ENCODE data around the gene RABGAP1L. TPM values are rescaled to one million over a fixed set of nuclear protein-coding genes. Genes with fewer than 3 reads are reported as not detected.

Gene RABGAP1L
- total RNA-seq, 1 donor from 2014 or later: 41.0 TPM

DNA sequence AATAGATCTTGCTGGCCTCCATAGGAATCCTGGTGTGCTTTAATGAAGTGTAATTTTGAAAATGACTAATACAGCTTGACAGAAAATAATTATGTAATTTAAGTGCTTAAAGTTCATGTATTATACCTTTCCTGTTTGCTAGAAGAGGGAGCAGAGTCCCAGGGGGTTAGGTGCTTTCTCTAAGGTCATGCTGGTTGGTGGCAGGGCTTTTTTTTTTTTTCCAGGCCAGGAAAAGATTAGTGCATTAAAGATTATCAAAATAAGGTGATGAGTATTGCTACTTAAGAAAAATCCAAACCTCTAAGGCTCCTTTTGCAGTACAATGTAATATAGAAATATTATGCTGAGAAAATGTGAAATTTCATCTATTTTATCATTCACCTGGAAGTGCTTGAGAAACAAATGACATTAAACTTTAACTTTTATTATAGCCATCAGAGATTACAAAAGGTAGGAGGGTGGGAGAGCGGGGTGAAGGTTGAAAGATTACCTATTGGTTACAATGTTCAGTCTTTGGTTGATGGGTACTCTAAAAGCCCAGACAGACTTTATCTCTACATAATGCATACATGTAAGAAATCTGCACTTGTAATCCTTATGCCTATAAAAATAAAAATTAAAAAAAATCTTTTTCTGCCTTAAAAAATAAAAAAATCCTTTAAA, 110.8 kb downstream of the RABGAP1L start:
- H3K27me3 Mint-ChIP-seq (ENCODE audit: insufficient read depth): no peaks in the 10 kb centered on the region
- H3K27ac Mint-ChIP-seq: no peak overlapping the region
- H3K36me3 Mint-ChIP-seq (ENCODE audit: low read depth): no peaks in the 10 kb centered on the region
- H3K4me1 Mint-ChIP-seq (ENCODE audit: low read depth): no peaks in the 10 kb centered on the region
- intact Hi-C loops (cut with micrococcal nuclease): no loop called here
- no peak for DNase-seq (ENCODE audit: low spot score)
- H3K9me3 Mint-ChIP-seq: no peaks in the 10 kb centered on the region
- no peak overlapping the region for H3K4me3 Mint-ChIP-seq

DNA sequence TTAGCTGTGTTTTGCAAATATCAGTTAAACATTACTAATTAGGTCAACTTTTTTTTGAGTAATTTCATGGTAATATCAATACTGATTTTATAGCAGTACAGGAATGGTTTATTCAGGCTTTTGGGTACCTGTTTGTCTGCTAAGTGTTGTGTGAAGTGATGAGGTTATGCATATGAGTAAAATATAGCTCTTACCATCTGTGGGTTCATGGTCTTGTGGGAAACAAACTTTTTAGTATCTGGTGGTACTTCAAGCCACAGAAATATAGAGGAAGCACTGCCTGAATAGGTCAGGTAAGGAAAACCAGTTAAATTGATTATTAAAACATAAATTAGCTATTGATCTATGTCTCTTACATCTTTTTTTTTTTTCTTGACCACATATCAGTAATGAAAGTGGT, 113.9 kb downstream of the RABGAP1L start:
- H3K9me3 Mint-ChIP-seq: no peaks in the 10 kb centered on the region
- H3K27me3 Mint-ChIP-seq (ENCODE audit: insufficient read depth): no peaks in the 10 kb centered on the region
- H3K4me3 Mint-ChIP-seq: no peak overlapping the region
- H3K4me1 Mint-ChIP-seq (ENCODE audit: low read depth): no peaks in the 10 kb centered on the region
- intact Hi-C loops (cut with micrococcal nuclease): no loop called here
- no peak overlapping the region for H3K27ac Mint-ChIP-seq
- no peaks in the 10 kb centered on the region for H3K36me3 Mint-ChIP-seq (ENCODE audit: low read depth)
- DNase-seq (ENCODE audit: low spot score): no peak

DNA sequence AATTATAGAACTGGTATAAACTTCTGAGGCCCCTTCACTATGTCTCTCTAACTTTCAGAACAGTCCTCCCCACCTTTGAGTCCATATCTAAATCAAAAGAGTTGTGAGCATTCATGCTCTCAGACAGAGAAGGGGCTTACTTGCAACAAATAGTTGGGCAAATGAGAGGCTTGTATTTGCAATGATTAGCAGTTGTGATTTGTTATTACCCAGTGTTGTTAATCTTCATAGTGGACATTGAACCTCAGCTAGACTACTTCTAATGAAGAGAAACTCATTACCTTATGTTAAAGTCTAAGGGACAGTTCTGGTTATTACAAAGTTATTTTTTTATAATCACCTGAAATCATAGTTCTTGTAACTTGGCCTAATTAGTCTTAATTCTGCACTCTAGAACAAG, 114.5 kb downstream of the RABGAP1L start:
- Mint-ChIP-seq H3K36me3 (ENCODE audit: low read depth) (no peaks in the 10 kb centered on the region), H3K27me3 (ENCODE audit: insufficient read depth) (no peaks in the 10 kb centered on the region), H3K27ac (no peak overlapping the region), H3K4me1 (ENCODE audit: low read depth) (no peaks in the 10 kb centered on the region), H3K9me3 (no peaks in the 10 kb centered on the region), H3K4me3 (no peak overlapping the region)
- intact Hi-C loops (cut with micrococcal nuclease): no loop called here
- DNase-seq (ENCODE audit: low spot score): no peak

DNA sequence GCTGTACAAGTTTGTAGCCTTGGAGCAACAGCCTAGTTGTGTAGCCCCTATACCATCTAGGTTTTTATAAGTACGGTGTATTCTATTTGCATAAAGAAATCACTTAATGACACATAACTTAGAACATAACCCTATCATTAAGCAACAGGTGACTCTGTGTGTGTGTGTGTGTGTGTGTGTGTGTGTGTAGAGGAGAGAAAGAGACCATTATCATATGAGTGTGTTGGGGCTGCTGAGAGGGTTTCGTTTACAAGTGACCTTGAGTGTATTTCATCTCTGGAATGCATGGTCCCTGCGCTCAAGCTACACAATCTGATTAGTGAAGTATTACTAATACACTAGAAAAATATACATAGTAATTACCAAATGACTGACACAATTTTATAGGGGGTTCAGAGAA, 115.1 kb downstream of the RABGAP1L start:
- Mint-ChIP-seq H3K36me3 (ENCODE audit: low read depth) (no peaks in the 10 kb centered on the region), H3K9me3 (no peaks in the 10 kb centered on the region), H3K4me3 (no peak overlapping the region), H3K4me1 (ENCODE audit: low read depth) (no peaks in the 10 kb centered on the region), H3K27me3 (ENCODE audit: insufficient read depth) (no peaks in the 10 kb centered on the region), H3K27ac (no peak overlapping the region)
- intact Hi-C loops (cut with micrococcal nuclease): no loop called here
- DNase-seq (ENCODE audit: low spot score): no peak

DNA sequence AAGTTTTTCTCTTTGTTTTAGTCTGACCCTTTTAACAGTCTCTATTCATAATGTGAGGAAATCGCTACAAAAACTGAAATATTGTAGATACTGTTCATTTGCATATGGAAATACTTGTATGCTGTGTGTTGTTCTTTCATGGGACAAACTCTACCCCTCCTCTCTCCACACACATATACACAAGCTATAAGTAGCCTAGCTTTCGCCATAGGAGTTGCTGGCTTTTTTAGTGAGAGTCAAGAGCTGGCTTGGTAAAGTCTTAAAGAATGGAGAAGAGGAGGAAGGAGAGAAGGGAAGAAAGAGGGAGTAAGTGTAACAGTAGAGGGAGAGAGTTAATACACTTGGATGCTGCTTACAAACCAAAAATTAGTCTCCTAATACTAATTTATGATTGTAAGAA, 115.6 kb downstream of the RABGAP1L start:
- Mint-ChIP-seq H3K9me3 (no peaks in the 10 kb centered on the region), H3K27me3 (ENCODE audit: insufficient read depth) (no peaks in the 10 kb centered on the region), H3K36me3 (ENCODE audit: low read depth) (peaks cover 2% of the 10 kb centered on the region), H3K27ac (no peak overlapping the region), H3K4me3 (no peak overlapping the region), H3K4me1 (ENCODE audit: low read depth) (no peaks in the 10 kb centered on the region)
- DNase-seq (ENCODE audit: low spot score): no peak
- intact Hi-C loops (cut with micrococcal nuclease): no loop called here

DNA sequence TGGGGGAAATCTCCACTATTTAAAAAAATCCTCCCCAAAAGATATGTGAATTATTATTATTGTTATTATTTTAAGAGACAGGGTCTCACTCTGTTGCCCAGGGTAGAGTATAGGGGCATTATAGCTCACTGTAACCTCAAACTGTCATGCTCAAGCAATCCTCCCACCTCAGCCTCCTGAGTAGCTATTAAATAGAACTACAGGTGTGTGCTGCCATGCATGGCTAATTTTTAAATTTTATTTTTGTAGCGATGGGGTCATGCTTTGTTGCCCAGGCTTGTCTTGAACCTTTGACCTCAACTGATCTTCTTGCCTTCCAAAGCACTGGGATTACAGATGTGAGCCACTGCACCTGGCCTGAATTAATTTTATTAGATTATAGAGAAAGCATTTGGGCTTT, 116.8 kb downstream of the RABGAP1L start:
- no peaks in the 10 kb centered on the region for H3K27me3 Mint-ChIP-seq (ENCODE audit: insufficient read depth)
- intact Hi-C loops (cut with micrococcal nuclease): no loop called here
- no peaks in the 10 kb centered on the region for H3K9me3 Mint-ChIP-seq
- H3K4me3 Mint-ChIP-seq: no peak overlapping the region
- no peak overlapping the region for H3K27ac Mint-ChIP-seq
- no peaks in the 10 kb centered on the region for H3K4me1 Mint-ChIP-seq (ENCODE audit: low read depth)
- peaks cover 10% of the 10 kb centered on the region for H3K36me3 Mint-ChIP-seq (ENCODE audit: low read depth)
- no peak for DNase-seq (ENCODE audit: low spot score)

DNA sequence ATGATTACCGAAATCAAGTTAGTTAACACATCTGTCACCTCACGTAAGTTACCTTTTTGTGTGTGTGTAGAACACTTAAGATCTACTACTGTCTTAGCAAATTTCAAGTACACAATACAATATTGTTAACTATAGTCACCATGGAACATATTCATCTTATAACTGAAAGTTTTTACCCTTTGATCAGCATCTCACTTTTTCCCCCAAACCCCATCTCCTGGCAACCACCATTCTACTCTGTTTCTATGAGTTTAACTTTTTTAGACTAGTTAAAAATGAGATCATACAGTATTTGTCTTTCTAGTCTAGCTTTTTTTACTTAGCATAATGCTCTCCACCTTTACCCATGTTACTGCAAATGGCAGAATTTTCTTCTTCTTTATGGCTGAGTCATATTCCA, 124.7 kb downstream of the RABGAP1L start:
- intact Hi-C loops (cut with micrococcal nuclease): no loop called here
- peaks cover 10% of the 10 kb centered on the region for H3K9me3 Mint-ChIP-seq
- H3K27ac Mint-ChIP-seq: peak overlapping the region; percentile 1
- no peaks in the 10 kb centered on the region for H3K27me3 Mint-ChIP-seq (ENCODE audit: insufficient read depth)
- no peaks in the 10 kb centered on the region for H3K4me1 Mint-ChIP-seq (ENCODE audit: low read depth)
- H3K36me3 Mint-ChIP-seq (ENCODE audit: low read depth): peaks cover 34% of the 10 kb centered on the region
- H3K4me3 Mint-ChIP-seq: no peak overlapping the region
- no peak for DNase-seq (ENCODE audit: low spot score)

DNA sequence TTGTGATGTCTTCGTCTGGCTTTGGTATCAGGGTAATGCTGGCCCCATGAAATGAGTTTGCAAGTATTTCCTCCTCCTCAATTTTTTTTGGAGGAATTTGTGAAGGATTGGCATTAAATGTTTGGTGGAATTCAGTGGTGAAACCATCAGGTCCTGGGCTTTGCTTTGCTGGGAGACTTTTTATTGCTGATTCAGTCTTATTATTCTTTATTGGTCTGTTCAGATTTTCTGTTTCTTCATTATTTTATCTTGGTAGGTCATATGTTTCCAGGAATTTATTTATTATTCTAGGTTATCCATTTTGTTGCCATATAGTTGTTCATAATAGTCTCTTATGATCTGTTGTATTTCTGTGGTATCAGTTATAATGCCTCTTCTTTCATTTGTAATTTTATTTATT, 126.7 kb downstream of the RABGAP1L start:
- peaks cover 38% of the 10 kb centered on the region for H3K36me3 Mint-ChIP-seq (ENCODE audit: low read depth)

DNA sequence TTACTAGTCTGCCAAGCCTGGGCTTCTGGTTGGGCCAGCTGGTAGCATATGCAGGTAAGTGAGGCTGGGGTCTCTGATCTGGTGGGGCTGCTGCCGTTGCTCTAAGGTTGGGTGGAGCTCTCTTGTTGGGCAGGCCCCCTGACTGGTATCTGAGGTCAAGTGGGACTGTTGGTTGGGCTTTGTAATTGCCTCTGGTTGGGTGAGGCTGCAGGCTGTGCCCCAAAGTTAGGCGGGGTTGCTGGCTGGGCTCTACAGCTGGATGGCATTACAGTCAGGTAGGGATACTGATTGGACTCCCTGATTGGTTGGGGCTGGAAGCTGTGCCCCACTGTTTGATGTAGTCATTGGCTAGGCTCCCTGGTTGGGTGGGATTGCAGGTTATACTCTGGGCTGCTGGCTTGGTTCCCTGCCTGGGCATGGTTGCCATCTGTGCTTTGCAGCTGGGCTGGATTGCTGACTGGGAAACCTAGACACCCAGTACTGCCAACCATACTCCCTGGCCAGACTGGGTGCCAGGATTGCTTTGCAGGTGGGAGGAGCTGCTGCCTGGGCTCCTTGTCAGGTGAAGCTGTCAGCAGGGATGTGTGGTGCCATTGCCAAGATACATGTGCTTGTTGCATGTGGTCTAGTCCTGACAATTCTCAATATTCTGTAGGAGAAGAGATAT, 130.5 kb downstream of the RABGAP1L start:
- intact Hi-C loops (cut with micrococcal nuclease): no loop called here
- H3K36me3 Mint-ChIP-seq (ENCODE audit: low read depth): peaks cover 34% of the 10 kb centered on the region
- H3K9me3 Mint-ChIP-seq: peaks cover 19% of the 10 kb centered on the region
- no peak for DNase-seq (ENCODE audit: low spot score)
- H3K27ac Mint-ChIP-seq: no peak overlapping the region
- H3K4me3 Mint-ChIP-seq: no peak overlapping the region
- no peaks in the 10 kb centered on the region for H3K4me1 Mint-ChIP-seq (ENCODE audit: low read depth)
- H3K27me3 Mint-ChIP-seq (ENCODE audit: insufficient read depth): no peaks in the 10 kb centered on the region

More for the DNA sequence above, 126.7 kb downstream of the RABGAP1L start:
- Mint-ChIP-seq H3K9me3 (peaks cover 15% of the 10 kb centered on the region), H3K4me1 (ENCODE audit: low read depth) (no peaks in the 10 kb centered on the region), H3K27ac (no peak overlapping the region), H3K27me3 (ENCODE audit: insufficient read depth) (no peaks in the 10 kb centered on the region), H3K4me3 (no peak overlapping the region)
- intact Hi-C loops (cut with micrococcal nuclease): no loop called here
- no peak for DNase-seq (ENCODE audit: low spot score)

DNA sequence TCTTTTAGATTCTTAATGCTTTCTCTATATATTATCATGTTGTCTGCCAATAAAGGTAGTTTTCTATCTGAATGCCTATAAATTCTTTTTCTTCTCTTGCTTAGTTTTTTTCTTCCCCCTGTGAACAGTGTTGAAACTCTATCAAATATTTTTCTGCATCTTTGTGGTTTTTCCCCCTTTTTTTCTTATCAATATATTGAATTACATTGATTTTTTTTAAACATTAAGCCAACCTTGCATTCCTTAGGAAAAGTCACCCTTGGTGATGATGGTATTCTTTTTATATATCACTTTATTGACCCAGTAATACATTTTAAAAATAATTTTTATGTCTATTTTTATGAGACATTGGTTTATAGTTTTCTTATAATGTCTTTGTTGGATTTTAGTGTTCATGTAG, 131.7 kb downstream of the RABGAP1L start:
- intact Hi-C loops (cut with micrococcal nuclease): no loop called here
- Mint-ChIP-seq H3K27me3 (ENCODE audit: insufficient read depth) (no peaks in the 10 kb centered on the region), H3K36me3 (ENCODE audit: low read depth) (peaks cover 34% of the 10 kb centered on the region), H3K9me3 (peaks cover 19% of the 10 kb centered on the region), H3K4me3 (no peak overlapping the region), H3K27ac (no peak overlapping the region), H3K4me1 (ENCODE audit: low read depth) (no peaks in the 10 kb centered on the region)
- no peak for DNase-seq (ENCODE audit: low spot score)

DNA sequence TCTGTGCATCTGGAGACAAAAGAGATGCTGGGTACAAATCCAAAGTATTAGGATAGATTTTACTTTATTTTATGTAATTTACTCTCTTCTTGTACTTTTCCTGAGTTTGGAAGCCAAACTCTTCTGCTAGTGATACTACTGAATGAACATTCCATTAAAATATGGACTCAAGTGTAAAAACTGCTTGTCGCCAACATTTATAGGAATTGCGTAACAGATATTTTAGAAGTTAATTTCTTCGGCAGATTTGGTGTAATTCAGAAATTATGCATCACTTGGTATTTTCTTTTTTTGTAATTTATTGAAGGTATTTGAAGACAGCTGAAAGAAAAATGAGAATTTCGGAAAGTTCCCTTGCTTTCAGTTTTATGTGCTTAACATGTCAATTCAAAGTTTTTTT, 137.0 kb downstream of the RABGAP1L start:
- no peak overlapping the region for H3K4me3 Mint-ChIP-seq
- intact Hi-C loops (cut with micrococcal nuclease): no loop called here
- H3K27me3 Mint-ChIP-seq (ENCODE audit: insufficient read depth): no peaks in the 10 kb centered on the region
- no peak overlapping the region for H3K27ac Mint-ChIP-seq
- peaks cover 15% of the 10 kb centered on the region for H3K36me3 Mint-ChIP-seq (ENCODE audit: low read depth)
- DNase-seq (ENCODE audit: low spot score): no peak
- no peaks in the 10 kb centered on the region for H3K4me1 Mint-ChIP-seq (ENCODE audit: low read depth)
- peaks cover 4% of the 10 kb centered on the region for H3K9me3 Mint-ChIP-seq

DNA sequence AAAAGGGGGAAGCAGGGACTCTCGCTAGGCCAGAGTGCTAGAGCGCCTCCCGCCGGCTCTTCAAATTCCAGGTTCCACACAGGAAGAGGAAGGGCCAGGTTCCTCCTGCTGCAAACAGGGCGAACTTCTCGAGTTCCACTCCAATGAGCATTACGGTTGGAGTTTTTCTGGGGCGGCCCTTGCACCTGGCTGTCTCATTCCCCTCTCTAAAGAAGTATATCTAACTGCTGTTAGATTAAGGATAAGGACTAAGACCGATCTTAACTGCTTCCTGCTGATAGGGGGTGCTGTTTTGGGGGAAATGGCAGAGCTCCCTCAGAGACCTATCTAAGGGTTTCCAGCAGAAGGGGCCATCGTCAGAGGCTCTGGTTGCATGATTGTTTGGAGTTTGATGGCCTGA, 138.0 kb downstream of the RABGAP1L start:
- no peak overlapping the region for H3K27ac Mint-ChIP-seq
- peaks cover 11% of the 10 kb centered on the region for H3K9me3 Mint-ChIP-seq
- H3K27me3 Mint-ChIP-seq (ENCODE audit: insufficient read depth): no peaks in the 10 kb centered on the region
- intact Hi-C loops (cut with micrococcal nuclease): no loop called here
- peaks cover 16% of the 10 kb centered on the region for H3K36me3 Mint-ChIP-seq (ENCODE audit: low read depth)
- H3K4me1 Mint-ChIP-seq (ENCODE audit: low read depth): no peaks in the 10 kb centered on the region
- no peak overlapping the region for H3K4me3 Mint-ChIP-seq
- DNase-seq (ENCODE audit: low spot score): no peak

DNA sequence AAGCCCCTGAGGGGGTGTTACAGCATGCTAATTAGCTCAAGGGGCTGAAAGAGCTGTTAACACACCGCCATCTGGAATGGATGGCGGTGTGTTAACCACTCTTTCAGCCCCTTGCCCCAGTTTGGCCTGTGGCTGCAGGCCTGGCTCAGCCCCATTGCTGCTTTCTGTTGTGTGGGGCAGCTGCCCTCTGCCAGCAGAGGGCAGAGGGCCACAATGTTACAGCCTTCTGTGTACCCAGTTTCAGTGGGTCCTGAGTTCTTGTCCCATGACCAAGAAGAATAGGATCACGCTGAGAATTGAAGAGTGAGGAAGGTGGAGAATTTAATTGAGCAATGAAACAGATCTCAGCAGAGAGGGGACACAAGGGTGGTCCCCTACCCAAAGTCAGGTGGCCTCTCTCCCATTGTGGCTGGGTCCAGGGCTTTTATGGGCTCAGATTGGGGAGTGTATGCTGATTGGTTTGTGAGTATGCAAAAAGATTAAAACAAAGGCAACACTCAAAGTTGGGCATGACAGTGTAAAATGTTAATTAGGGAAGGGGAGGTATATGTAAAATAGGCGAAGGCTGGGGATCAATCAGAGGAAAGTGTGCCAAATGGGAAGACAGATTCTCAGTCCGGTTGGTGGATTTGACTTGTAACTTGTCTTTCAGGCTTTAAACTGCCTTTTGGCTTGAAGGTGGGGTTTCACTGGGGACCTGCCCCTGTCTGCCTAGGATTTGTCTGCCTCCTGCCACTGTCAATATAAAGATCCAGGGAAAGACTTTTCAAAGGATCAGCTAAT, 142.2 kb downstream of the RABGAP1L start:
- Mint-ChIP-seq H3K27me3 (ENCODE audit: insufficient read depth) (no peaks in the 10 kb centered on the region), H3K4me3 (no peak overlapping the region), H3K4me1 (ENCODE audit: low read depth) (no peaks in the 10 kb centered on the region), H3K36me3 (ENCODE audit: low read depth) (peaks cover 23% of the 10 kb centered on the region), H3K27ac (no peak overlapping the region), H3K9me3 (peaks cover 17% of the 10 kb centered on the region)
- intact Hi-C loops (cut with micrococcal nuclease): no loop called here
- DNase-seq (ENCODE audit: low spot score): no peak

Measured in activated T-helper 1 cell treated with anti-CD3 and anti-CD28 coated beads, Interleukin-12 subunit alpha, Interleukin-12 subunit beta, Interleukin-2, Interleukin-4 antibody, amounts not matched to agents 30 ng/mL and 10 ng/mL and 1 ng/mL, durations not matched to agents 14 hours and 24 hours and 36 hours (primary cell).